ENCODE measurements around the gene SENP3. TPM values are rescaled to one million over a fixed set of nuclear protein-coding genes. Genes with fewer than 3 reads are reported as not detected.

Gene SENP3
- total and polyA plus RNA-seq, 9 donors: 31.2 to 104 (median 42.7) TPM

DNA sequence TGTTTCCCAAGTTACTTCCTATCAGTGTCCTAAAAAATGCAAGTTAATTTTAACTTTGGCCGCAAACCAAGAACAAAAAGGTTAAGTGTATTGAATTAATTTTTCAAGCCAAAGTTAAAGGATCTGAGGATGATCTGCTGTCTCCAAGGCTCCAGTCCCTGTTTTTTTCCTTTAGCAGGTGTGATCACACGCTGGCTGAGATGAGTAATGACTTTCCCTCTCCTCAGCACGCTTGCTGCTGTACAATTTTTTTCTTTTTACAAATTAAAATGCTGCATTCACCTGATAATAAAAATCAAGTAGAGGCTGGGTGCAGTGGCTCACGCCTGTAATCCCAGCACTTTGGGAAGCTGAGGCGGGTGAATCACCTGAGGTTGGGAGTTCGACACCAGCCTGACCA lies 16.8 kb upstream of the SENP3 start:
- no peak for DNase-seq
- H3K27ac ChIP-seq: no peak overlapping the region
- WGBS, 3 donors: 32 to 46% (median 43%) methylated on average over 6 of the region's 6 CpGs
- H3K9me3 ChIP-seq: no peaks in the 10 kb centered on the region
- H3K4me1 ChIP-seq (ENCODE audit: insufficient read depth): peaks cover 13% of the 10 kb centered on the region
- TF ChIP-seq EP300 (IDR thresholded peaks at IDR 0.05) (no peak), CTCF (IDR thresholded peaks at IDR 0.05) (no peak), POLR2A (IDR thresholded peaks at IDR 0.05) (no peak)
- no peaks in the 10 kb centered on the region for H3K27me3 ChIP-seq
- intact Hi-C loops (cut with DNase I): no loop called here
- H3K4me3 ChIP-seq: no peak overlapping the region
- no peaks in the 10 kb centered on the region for H3K36me3 ChIP-seq

DNA sequence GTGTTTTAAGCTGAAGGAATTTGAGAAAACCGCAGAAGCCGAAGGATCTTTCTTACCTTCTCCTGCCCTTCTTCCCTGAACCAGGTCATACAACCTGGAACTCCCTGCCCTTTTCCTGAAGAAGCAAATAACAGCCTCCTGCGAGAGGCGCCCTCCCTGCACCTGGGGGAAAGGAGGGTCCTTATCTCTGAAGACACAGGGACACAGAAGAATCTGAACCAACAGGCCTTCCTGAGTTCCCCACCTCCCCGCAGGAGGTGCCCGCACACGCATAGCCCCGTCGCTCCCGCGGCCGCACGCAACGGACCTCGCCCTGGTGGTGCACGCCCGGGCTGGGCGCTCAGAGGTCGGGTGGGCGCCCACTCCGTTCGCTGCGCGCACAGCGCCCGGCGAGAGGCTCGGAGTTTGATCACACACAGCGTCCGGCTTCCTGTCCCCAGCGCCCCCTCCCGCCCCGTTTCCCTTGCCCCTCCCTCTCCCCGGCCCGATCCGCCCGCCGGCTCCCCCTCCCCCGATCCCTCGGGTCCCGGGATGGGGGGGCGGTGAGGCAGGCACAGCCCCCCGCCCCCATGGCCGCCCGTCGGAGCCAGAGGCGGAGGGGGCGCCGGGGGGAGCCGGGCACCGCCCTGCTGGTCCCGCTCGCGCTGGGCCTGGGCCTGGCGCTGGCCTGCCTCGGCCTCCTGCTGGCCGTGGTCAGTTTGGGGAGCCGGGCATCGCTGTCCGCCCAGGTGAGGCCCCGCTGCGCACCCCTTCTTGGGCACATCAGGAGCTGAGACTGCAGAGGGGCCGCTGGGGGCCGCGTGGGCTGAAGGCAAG lies 12.9 kb upstream of the SENP3 start, which contains the start of gene TNFSF12:
TNFSF12 (plus strand) TSS at position 474 of the 816 bp plus-strand sequence; CDS start at position 570, 96 bp downstream.
- WGBS, 3 donors: 1% methylated on average over 32 to 65 of the region's 65 CpGs
- H3K27me3 ChIP-seq: no peaks in the 10 kb centered on the region
- peaks cover 12% of the 10 kb centered on the region for H3K4me1 ChIP-seq (ENCODE audit: insufficient read depth)
- intact Hi-C loops (cut with DNase I): no loop called here
- peak; percentile 67 to 78 (median 73) for DNase-seq
- TF ChIP-seq CTCF (IDR thresholded peaks at IDR 0.05) (peak in 1 of 3 donors; percentile 48), POLR2A (IDR thresholded peaks at IDR 0.05) (no peak)
- peak within 1 kb of the TSS; percentile 80 for H3K4me3 ChIP-seq
- H3K36me3 ChIP-seq: no peaks in the 10 kb centered on the region
- H3K9me3 ChIP-seq: no peaks in the 10 kb centered on the region
- peak within 1 kb of the TSS; percentile 74 to 90 for H3K27ac ChIP-seq

DNA sequence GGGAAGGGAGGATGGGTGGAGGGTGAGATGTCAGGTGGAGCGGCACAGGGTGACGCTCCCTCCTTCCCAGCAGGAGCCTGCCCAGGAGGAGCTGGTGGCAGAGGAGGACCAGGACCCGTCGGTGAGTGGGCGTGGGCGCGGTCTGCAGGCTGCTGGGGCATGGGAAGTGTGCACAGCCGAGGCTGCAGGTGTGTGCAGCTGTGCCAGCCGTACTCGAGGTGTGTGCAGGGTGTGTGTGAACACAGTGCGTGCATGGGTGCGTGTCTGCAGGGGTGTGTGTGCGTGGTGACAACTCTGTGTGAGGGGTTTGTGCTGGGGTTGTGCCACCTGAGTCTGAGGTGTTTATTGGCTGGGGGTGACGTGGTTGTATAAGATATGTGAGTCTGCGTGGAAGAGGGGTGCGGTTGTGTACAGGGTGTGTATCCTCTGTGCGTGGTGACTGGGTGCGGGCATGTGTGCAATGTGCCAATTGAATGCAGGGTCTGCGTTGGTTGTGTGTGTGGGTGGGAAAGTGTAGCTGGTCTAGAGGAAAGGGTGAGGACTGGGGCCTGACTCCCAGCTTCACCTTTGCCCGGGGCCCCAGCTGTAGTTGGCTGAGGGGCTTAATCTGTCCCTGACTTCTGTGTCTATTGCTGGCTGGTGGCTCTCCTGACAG lies 12.2 kb upstream of the SENP3 start:
- TF ChIP-seq POLR2A (IDR thresholded peaks at IDR 0.05) (no peak), EP300 (IDR thresholded peaks at IDR 0.05) (no peak), CTCF (IDR thresholded peaks at IDR 0.05) (no peak)
- peaks cover 8% of the 10 kb centered on the region for H3K4me1 ChIP-seq (ENCODE audit: insufficient read depth)
- no peaks in the 10 kb centered on the region for H3K36me3 ChIP-seq
- no peaks in the 10 kb centered on the region for H3K9me3 ChIP-seq
- peak overlapping the region; percentile 74 to 90 for H3K27ac ChIP-seq
- WGBS, 3 donors: 29 to 35% (median 33%) methylated on average over 20 of the region's 20 CpGs
- no peaks in the 10 kb centered on the region for H3K27me3 ChIP-seq
- H3K4me3 ChIP-seq: peak overlapping the region; percentile 80
- DNase-seq: peak in 1 of 5 donors; percentile 47
- intact Hi-C loops (cut with DNase I): loop anchor here in 1 of 4 donors (10.0 kb wide), 1 partner anchor 195 kb away; the partner anchor contains the start of genes KCTD11 and TMEM95

GRCh38 chr17:7550344-7550743 lies 11.4 kb upstream of the SENP3 start:
- intact Hi-C loops (cut with DNase I): loop anchor here in 1 of 4 donors (10.0 kb wide), 1 partner anchor 196 kb away; the partner anchor contains the start of genes KCTD11 and TMEM95
- Histone ChIP-seq H3K9me3 (no peaks in the 10 kb centered on the region), H3K4me1 (ENCODE audit: insufficient read depth) (peaks cover 5% of the 10 kb centered on the region), H3K27me3 (no peaks in the 10 kb centered on the region), H3K36me3 (no peaks in the 10 kb centered on the region), H3K4me3 (no peak overlapping the region), H3K27ac (no peak overlapping the region)
- 54 to 62% (median 61%) methylated on average over 6 of the region's 6 CpGs for WGBS, 3 donors
- TF ChIP-seq POLR2A (IDR thresholded peaks at IDR 0.05) (no peak), EP300 (IDR thresholded peaks at IDR 0.05) (no peak), CTCF (IDR thresholded peaks at IDR 0.05) (no peak)
- DNase-seq: no peak
